ENCODE measurements around the gene KPNA1.

KPNA1 gene

DNA sequence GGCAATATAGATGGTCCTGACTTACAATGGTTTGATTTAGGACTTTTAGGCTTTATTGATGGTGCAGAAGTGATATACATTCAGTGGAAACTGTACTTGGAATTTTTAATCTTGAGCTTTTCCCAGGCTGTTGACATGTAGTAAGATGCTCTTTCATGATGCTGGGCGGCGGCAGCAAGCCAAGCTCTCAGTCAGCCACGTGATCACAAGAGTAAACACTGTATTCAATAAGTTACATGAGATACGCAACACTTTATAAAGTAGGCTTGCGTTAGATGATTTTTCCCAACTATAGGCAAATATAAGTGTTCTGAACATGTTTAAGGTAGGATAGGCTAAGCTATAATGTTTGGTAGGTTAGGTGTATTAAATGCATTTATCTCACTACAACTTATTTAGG lies 31.4 kb upstream of the KPNA1 start:
- no peaks in the 10 kb centered on the region for H3K9me3 ChIP-seq (ENCODE audit: low read length)
- H3K27me3 ChIP-seq (ENCODE audit: insufficient read depth, low read length) = no peaks in the 10 kb centered on the region
- H3K4me1 ChIP-seq (ENCODE audit: insufficient read depth, low read length) = no peaks in the 10 kb centered on the region
- no peak overlapping the region for H2AFZ ChIP-seq (ENCODE audit: low read depth, low read length)
- H3K4me3 ChIP-seq (ENCODE audit: low read length) = no peak overlapping the region
- H3K36me3 ChIP-seq (ENCODE audit: insufficient read depth, low read length) = peaks cover 14% of the 10 kb centered on the region

DNA sequence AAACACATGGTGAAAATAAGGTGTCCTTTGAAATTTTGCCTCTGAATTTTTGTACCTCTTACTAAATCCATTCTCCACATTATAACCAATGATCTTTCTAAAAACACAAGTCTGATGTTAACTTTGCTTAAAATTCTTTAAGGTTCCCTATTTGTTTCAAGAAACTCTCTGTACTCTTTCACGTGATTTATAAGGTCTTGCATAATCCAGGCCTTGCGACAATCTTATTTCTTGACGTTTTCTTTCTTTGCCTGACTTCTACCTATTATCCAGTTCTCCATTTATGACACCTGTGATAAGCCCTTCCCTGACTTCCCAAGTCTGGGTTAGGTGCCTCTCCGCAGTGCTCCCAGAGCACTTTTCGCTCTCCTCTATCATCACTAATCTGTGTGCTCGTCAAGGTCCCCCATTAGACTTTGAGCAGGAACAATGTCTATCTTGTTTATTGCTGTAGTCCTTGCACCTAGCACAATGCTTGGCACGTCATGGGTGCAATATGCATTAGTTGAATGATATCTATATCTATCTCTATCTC lies 24.3 kb upstream of the KPNA1 start:
- Histone ChIP-seq H2AFZ (ENCODE audit: low read depth, low read length) (no peak overlapping the region), H3K9me3 (ENCODE audit: low read length) (no peaks in the 10 kb centered on the region), H3K36me3 (ENCODE audit: insufficient read depth, low read length) (peaks cover 23% of the 10 kb centered on the region), H3K27me3 (ENCODE audit: insufficient read depth, low read length) (no peaks in the 10 kb centered on the region), H3K4me3 (ENCODE audit: low read length) (no peak overlapping the region), H3K4me1 (ENCODE audit: insufficient read depth, low read length) (no peaks in the 10 kb centered on the region)

DNA sequence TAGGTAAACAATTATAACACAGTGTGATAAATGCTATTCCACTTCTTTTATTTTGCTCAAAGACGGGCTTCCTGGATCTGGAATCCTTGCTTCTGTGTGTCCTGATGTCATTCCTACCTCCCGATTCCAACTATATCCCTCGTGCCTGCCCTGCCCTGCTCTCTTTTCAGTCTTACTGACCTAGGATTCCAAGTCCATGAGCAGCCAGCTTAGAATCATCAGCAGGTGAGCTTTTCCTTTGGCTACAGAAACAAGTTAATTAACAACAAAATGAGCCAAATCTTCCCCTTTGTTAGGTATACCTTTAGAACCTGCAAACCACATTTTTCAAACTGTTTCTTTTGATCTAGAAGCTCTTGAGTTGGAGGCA lies 21.9 kb upstream of the KPNA1 start:
- Histone ChIP-seq H3K27me3 (ENCODE audit: insufficient read depth, low read length) (no peaks in the 10 kb centered on the region), H3K4me1 (ENCODE audit: insufficient read depth, low read length) (no peaks in the 10 kb centered on the region), H3K4me3 (ENCODE audit: low read length) (no peak overlapping the region), H3K36me3 (ENCODE audit: insufficient read depth, low read length) (peaks cover 39% of the 10 kb centered on the region), H2AFZ (ENCODE audit: low read depth, low read length) (no peak overlapping the region), H3K9me3 (ENCODE audit: low read length) (no peaks in the 10 kb centered on the region)

DNA sequence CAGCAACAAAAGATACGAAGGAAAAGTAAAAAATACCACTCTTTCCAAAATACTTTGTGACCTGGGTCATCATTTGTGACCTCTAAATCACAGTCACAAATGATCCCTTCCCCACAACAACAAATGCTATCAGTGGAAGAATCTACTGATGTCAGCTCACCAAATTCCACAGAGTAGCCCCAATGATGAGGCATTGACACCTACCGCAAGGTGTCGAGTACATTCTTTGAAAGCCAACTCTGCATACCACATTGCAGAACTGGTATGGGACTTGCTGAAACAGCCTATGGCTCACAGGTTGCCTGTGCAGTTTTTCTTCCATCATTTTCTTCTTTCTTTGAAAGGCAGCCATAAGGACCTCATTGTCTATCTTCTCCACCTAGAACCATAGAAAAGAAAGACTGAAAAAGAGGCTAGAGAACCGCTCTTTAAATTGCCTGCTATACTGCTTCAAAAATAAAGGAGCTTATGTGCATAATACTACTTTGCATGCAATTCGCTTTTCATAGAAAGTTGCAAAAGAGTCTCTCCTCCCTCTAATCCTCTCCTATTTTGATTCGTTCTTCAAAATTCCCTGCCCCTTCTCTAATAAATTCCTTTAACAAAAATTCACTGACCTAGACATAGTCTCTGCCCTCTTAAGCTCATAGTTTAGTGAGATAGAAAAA lies 21.4 kb upstream of the KPNA1 start:
- H3K36me3 ChIP-seq (ENCODE audit: insufficient read depth, low read length) = peaks cover 39% of the 10 kb centered on the region
- no peaks in the 10 kb centered on the region for H3K27me3 ChIP-seq (ENCODE audit: insufficient read depth, low read length)
- H3K4me1 ChIP-seq (ENCODE audit: insufficient read depth, low read length) = no peaks in the 10 kb centered on the region
- H2AFZ ChIP-seq (ENCODE audit: low read depth, low read length) = no peak overlapping the region
- H3K4me3 ChIP-seq (ENCODE audit: low read length) = no peak overlapping the region
- no peaks in the 10 kb centered on the region for H3K9me3 ChIP-seq (ENCODE audit: low read length)

DNA sequence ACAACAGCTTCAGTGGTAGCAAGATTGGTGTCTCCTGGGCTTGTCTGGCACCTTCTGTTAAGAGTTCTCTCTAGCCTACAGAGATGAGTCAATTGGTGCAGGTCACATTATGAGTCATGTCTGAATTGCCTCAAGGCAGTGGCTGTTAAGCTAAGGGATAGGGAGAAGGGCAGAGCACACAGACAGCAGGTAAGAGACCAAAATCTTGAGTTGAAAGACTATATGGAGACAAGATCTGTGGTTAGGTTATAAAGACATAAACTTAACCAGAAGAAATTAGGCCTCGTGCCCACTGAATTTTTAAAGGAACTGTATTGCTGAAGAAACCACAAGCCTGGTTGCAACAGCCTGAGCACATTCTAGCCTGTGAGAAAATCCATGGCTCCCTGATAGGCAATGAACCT lies 19.2 kb upstream of the KPNA1 start:
- peaks cover 39% of the 10 kb centered on the region for H3K36me3 ChIP-seq (ENCODE audit: insufficient read depth, low read length)
- H3K4me1 ChIP-seq (ENCODE audit: insufficient read depth, low read length) = no peaks in the 10 kb centered on the region
- no peak overlapping the region for H2AFZ ChIP-seq (ENCODE audit: low read depth, low read length)
- no peaks in the 10 kb centered on the region for H3K9me3 ChIP-seq (ENCODE audit: low read length)
- H3K4me3 ChIP-seq (ENCODE audit: low read length) = no peak overlapping the region
- H3K27me3 ChIP-seq (ENCODE audit: insufficient read depth, low read length) = no peaks in the 10 kb centered on the region

DNA sequence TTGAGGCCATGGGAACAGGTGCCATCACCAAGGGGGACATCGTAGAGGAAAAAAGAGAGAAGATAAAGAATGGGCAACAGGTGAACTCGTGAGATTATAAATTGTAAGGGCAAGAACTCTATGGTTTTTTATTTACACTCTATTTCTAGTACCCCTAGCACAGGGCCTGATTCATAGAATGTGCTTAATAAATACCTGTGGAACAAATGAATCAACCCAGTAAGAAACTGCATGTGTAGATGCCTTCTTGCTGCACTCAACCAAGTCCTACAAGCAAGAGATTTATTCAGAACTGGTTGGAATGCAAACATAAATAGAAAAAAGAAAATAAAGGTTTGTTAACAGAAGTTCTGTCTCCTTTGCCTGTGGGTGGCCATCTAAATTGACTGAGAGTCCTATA lies 18.7 kb upstream of the KPNA1 start:
- no peak overlapping the region for H3K4me3 ChIP-seq (ENCODE audit: low read length)
- H3K27me3 ChIP-seq (ENCODE audit: insufficient read depth, low read length) = no peaks in the 10 kb centered on the region
- peaks cover 39% of the 10 kb centered on the region for H3K36me3 ChIP-seq (ENCODE audit: insufficient read depth, low read length)
- no peaks in the 10 kb centered on the region for H3K4me1 ChIP-seq (ENCODE audit: insufficient read depth, low read length)
- no peaks in the 10 kb centered on the region for H3K9me3 ChIP-seq (ENCODE audit: low read length)
- no peak overlapping the region for H2AFZ ChIP-seq (ENCODE audit: low read depth, low read length)

DNA sequence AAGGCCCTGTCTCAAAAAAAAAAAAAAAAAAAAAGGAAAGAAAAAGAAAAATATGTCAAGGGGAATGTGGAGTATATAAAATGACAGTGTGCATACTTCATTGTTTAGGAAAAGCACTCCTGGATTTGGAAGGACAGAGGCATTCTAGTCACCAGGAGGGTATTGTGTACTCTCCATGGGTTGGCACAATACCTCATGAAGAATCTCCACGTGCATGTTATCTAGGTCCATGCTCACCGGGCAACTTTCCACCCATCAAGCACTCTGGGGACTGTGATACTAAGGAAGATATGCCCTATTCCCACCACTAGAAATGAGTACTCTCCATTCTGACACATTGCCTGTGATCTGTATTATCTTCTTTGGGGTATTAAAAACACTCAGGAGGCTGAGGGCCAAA lies 15.4 kb upstream of the KPNA1 start:
- Histone ChIP-seq H3K4me3 (ENCODE audit: low read length) (no peak overlapping the region), H3K36me3 (ENCODE audit: insufficient read depth, low read length) (peaks cover 24% of the 10 kb centered on the region), H2AFZ (ENCODE audit: low read depth, low read length) (no peak overlapping the region)

DNA sequence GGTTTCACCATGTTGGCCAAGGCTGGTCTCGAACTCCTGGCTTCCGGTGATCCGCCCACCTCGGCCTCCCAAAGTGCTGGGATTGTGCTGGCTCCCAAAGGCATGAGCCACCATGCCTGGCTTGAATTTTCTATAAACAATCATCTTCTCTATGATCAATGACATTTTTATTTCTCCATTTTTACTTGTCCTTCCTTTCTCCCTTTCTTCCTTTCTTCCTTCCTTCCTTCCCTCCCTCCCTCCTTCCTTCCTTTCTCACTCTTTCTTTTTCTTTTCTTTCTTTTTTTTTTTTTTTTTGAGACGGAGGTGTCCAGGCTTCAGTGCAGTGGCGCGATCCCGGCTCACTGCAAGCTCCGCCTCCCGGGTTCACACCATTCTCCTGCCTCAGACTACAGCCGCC lies 8.6 kb upstream of the KPNA1 start:
- H3K27me3 ChIP-seq (ENCODE audit: insufficient read depth, low read length) = no peaks in the 10 kb centered on the region
- H3K9me3 ChIP-seq (ENCODE audit: low read length) = no peaks in the 10 kb centered on the region
- H3K4me3 ChIP-seq (ENCODE audit: low read length) = no peak overlapping the region
- H2AFZ ChIP-seq (ENCODE audit: low read depth, low read length) = no peak overlapping the region
- no peaks in the 10 kb centered on the region for H3K36me3 ChIP-seq (ENCODE audit: insufficient read depth, low read length)
- H3K4me1 ChIP-seq (ENCODE audit: insufficient read depth, low read length) = no peaks in the 10 kb centered on the region

More for the DNA sequence above, 15.4 kb upstream of the KPNA1 start:
- Histone ChIP-seq H3K9me3 (ENCODE audit: low read length) (no peaks in the 10 kb centered on the region), H3K27me3 (ENCODE audit: insufficient read depth, low read length) (no peaks in the 10 kb centered on the region), H3K4me1 (ENCODE audit: insufficient read depth, low read length) (no peaks in the 10 kb centered on the region)

DNA sequence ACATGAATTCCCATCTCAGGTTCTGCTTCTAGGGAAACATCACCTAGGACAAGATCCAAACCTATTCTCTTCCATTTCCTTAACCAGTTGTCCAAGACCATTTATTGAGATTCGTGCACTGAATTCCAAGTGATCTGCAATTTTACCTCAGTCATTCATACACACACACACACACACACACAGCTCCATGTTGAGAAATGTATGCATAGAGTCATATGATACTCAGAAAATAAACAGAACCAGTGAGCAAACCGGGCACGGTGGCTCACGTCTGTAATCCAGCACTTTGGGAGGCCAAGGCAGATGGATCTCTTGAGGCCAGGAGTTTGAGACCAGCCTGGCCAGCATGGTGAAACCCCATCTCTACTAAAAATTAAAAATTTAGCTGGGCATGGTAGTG lies 6.1 kb upstream of the KPNA1 start:
- Histone ChIP-seq H3K4me1 (ENCODE audit: insufficient read depth, low read length) (no peaks in the 10 kb centered on the region), H3K4me3 (ENCODE audit: low read length) (no peak overlapping the region), H2AFZ (ENCODE audit: low read depth, low read length) (no peak overlapping the region), H3K9me3 (ENCODE audit: low read length) (no peaks in the 10 kb centered on the region), H3K27me3 (ENCODE audit: insufficient read depth, low read length) (no peaks in the 10 kb centered on the region), H3K36me3 (ENCODE audit: insufficient read depth, low read length) (no peaks in the 10 kb centered on the region)

DNA sequence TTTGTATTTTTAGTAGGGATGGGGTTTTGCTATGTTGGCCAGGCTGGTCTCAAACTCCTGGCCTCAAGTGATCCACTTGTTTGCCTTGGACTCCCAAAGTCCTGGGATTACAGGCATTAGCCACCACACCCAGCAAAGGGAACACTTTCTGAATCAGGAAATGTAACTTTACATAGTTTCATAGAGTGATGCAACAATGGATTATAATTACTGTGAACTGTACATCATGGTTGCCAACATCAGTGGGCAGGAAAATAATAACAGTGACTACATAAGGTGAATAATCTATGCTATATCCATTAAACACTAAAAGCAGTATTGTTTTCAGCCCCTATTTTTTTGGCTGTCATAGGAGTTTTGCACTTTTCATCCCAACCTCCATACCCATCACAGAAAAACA lies 5.0 kb upstream of the KPNA1 start:
- H3K36me3 ChIP-seq (ENCODE audit: insufficient read depth, low read length) = no peaks in the 10 kb centered on the region
- no peak overlapping the region for H2AFZ ChIP-seq (ENCODE audit: low read depth, low read length)
- H3K4me3 ChIP-seq (ENCODE audit: low read length) = no peak overlapping the region
- H3K4me1 ChIP-seq (ENCODE audit: insufficient read depth, low read length) = peaks cover 3% of the 10 kb centered on the region
- H3K27me3 ChIP-seq (ENCODE audit: insufficient read depth, low read length) = no peaks in the 10 kb centered on the region
- no peaks in the 10 kb centered on the region for H3K9me3 ChIP-seq (ENCODE audit: low read length)

DNA sequence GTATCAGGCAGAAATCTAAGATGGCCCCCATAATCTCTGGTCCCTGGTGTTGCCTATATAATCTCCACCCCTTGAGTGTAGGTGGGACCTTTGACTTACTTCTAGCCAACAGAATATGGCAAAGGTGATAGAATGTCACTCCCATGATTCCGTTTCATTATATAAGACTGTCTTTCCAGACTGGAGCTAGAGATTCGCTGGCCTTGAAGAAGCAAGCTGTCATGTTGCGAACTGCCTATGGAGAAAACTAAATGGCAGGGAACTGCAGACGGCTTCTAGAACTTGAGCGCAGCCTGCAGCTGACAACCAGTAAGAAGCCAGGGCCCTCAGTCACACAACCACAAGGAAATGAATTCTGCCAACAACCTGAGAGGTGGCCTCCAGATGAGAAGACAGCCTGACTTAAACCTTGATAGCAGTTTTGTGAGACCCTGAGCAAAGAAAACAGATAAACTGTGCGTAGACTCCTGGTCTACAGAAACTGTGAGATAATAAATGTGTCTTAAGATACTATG lies 2.2 kb upstream of the KPNA1 start:
- Histone ChIP-seq H3K4me1 (ENCODE audit: insufficient read depth, low read length) (peaks cover 10% of the 10 kb centered on the region), H3K36me3 (ENCODE audit: insufficient read depth, low read length) (no peaks in the 10 kb centered on the region)

DNA sequence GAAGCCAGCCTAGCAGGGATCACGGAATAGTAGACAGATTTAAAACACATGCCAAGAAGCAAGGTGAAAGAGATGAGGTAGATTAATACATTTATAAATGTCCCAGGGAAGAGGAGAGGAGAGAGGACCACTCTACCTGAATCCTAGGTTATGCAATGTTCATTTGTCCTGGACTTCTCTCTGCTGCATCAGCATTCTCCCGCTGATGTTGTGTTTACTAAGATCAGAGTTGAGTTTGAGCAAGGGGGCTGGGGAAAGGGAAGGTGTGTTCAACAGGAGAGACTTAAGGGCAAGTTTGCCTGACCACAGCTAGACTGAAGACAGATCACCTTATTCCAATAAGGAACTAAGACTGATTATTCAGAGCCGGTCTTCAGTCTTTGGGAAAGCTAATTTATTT lies 1.1 kb upstream of the KPNA1 start:
- Histone ChIP-seq H3K27me3 (ENCODE audit: insufficient read depth, low read length) (no peaks in the 10 kb centered on the region), H2AFZ (ENCODE audit: low read depth, low read length) (no peak overlapping the region), H3K4me1 (ENCODE audit: insufficient read depth, low read length) (peaks cover 10% of the 10 kb centered on the region), H3K36me3 (ENCODE audit: insufficient read depth, low read length) (no peaks in the 10 kb centered on the region), H3K4me3 (ENCODE audit: low read length) (no peak overlapping the region), H3K9me3 (ENCODE audit: low read length) (no peaks in the 10 kb centered on the region)

More for the DNA sequence above, 2.2 kb upstream of the KPNA1 start:
- H3K27me3 ChIP-seq (ENCODE audit: insufficient read depth, low read length) = no peaks in the 10 kb centered on the region
- H3K4me3 ChIP-seq (ENCODE audit: low read length) = no peak overlapping the region
- no peak overlapping the region for H2AFZ ChIP-seq (ENCODE audit: low read depth, low read length)
- H3K9me3 ChIP-seq (ENCODE audit: low read length) = no peaks in the 10 kb centered on the region

DNA sequence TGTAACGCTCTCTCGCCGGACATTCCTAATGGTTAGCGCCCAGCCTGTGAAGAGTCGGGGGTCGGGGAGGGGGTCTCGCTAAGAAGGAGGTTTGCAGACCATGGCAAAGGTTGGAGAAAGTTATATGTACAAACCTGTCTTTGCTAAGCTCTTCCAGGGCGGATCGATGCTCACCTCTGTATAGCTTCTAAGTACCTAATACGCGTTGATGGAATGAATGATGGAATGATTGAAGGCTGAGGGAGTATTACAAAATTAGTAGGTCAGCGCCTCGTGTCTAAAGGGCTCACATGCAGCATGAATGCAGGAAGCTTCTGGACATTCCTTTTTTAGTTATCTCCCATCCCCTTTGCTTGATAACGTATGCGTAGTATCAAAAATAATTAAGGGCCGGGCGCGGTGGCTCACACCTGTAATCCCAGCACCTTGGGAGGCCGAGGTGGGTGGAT lies 305 bp upstream of the KPNA1 start:
- Histone ChIP-seq H3K27me3 (ENCODE audit: insufficient read depth, low read length) (no peaks in the 10 kb centered on the region), H3K4me3 (ENCODE audit: low read length) (peak overlapping the region; percentile 70), H3K36me3 (ENCODE audit: insufficient read depth, low read length) (no peaks in the 10 kb centered on the region), H3K4me1 (ENCODE audit: insufficient read depth, low read length) (peaks cover 10% of the 10 kb centered on the region), H3K9me3 (ENCODE audit: low read length) (no peaks in the 10 kb centered on the region), H2AFZ (ENCODE audit: low read depth, low read length) (peak overlapping the region; percentile 92)
